OCI-LY7 (cell line): ENCODE data around the gene TAS2R39.

Experiments
- EZH2phosphoT487 ChIP-seq: fragments of 200-600 bp; sonication (generic); IDR thresholded peaks from 2 replicates; pipeline ENCODE4 v1.6.1; 2018; ENCODE audit warnings: low read depth, borderline replicate concordance, mild to moderate bottlenecking, mixed run types, antibody characterized with exemption, low read length, moderate library complexity, mixed read lengths
- TF ChIP-seq, protein P1 (sequence below): fragments of 200-600 bp; sonication (generic); conservative IDR thresholded peaks from 2 replicates; pipeline ENCODE4 v1.5.1; 2014; ENCODE audit warnings: mild to moderate bottlenecking, antibody characterized with exemption, low read length, moderate library complexity, mixed read lengths

DNA sequence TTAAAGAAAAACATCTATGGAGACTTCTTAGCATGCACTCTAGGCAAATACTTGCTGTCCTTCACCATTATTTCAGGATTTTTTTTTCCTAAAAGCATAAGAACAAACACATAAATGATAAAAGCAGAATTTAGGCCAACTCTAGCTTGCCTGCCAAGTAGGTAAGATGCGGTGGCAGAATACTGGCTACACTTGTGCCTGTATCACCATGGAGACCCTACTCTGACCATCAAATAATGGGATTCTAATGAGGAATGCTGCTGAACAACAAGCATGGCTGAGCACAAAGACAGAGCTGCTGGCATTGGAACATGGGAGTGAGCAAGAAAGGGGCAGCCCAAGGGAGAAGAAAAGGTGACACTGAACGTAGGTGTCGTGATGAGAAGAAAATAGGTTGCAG is 20.2 kb downstream of the TAS2R39 start:
- TF ChIP-seq, protein P1, sequence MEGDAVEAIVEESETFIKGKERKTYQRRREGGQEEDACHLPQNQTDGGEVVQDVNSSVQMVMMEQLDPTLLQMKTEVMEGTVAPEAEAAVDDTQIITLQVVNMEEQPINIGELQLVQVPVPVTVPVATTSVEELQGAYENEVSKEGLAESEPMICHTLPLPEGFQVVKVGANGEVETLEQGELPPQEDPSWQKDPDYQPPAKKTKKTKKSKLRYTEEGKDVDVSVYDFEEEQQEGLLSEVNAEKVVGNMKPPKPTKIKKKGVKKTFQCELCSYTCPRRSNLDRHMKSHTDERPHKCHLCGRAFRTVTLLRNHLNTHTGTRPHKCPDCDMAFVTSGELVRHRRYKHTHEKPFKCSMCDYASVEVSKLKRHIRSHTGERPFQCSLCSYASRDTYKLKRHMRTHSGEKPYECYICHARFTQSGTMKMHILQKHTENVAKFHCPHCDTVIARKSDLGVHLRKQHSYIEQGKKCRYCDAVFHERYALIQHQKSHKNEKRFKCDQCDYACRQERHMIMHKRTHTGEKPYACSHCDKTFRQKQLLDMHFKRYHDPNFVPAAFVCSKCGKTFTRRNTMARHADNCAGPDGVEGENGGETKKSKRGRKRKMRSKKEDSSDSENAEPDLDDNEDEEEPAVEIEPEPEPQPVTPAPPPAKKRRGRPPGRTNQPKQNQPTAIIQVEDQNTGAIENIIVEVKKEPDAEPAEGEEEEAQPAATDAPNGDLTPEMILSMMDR = no peak
- TF ChIP-seq EZH2phosphoT487 = no peak
